T-cell (primary cell): ENCODE data around the gene THAP5. TPM values are rescaled to one million over a fixed set of nuclear protein-coding genes. Genes with fewer than 3 reads are reported as not detected.
"Not testable (repeated sequence)": the region's sequence is repeated elsewhere in the genome, so short reads cannot be mapped to it uniquely, and the experiment has no call there.

Experiments
- ATAC-seq, 4 experiments: fragments of 200-7000 bp in 3 of 4; fragments of 150-1000 bp in 1 of 4; cut with Tn5 transposase; replicated peaks in 1 of 4; 1 replicate in 3 of 4; 2 replicates in 1 of 4; pipeline ENCODE4 v1.10.0; 2021; ENCODE audit warnings: moderate library complexity in 3 of 4, mild to moderate bottlenecking in 2 of 4, moderate number of reproducible peaks in 1 of 4
- CTCF ChIA-PET, 2 donors: fragments of 300-600 bp; sonication (Branson Sonifier 250); formaldehyde crosslinking; loops; one replicate each; lab custom pipeline; 2022; ENCODE audit warnings: antibody characterized with exemption in 2 of 2; lab: Charles Lee
- POLR2A ChIA-PET, 2 donors: fragments of 300-600 bp; sonication (Branson Sonifier 250); formaldehyde crosslinking; loops; one replicate each; lab custom pipeline; 2022; ENCODE audit warnings: antibody characterized with exemption in 2 of 2; lab: Charles Lee
- DNase-seq, 35 experiments: peaks; one replicate each; pipeline versions ENCODE4 v3.0.0 to v3.0.0-alpha.2; 2013 to 2023
- H3K27ac ChIP-seq: one replicate; pipeline ENCODE4 v1.5.1; 2013; ENCODE audit warnings: low read length
- H3K27me3 ChIP-seq, 2 experiments: replicated peaks in 1 of 2; 1 replicate in 1 of 2; 2 replicates in 1 of 2; pipeline versions ENCODE4 v1.6.1 to v1.7.0; 2013; ENCODE audit warnings: low read length in 1 of 2, mixed read lengths in 1 of 2; ENCODE audit not compliant: control insufficient read depth in 2 of 2, insufficient read depth in 2 of 2; ENCODE audit errors: extremely low read depth in 1 of 2
- H3K36me3 ChIP-seq, 2 donors: 1 replicate in 1 of 2; 2 replicates in 1 of 2; pipeline versions ENCODE4 v1.6.1 to v1.7.0; 2013; ENCODE audit warnings: low read length in 1 of 2; ENCODE audit not compliant: control insufficient read depth in 2 of 2, insufficient read depth in 1 of 2; ENCODE audit errors: extremely low read depth in 1 of 2
- H3K4me1 ChIP-seq, 2 experiments: 1 replicate in 1 of 2; 2 replicates in 1 of 2; pipeline versions ENCODE4 v1.6.1 to v1.7.0; 2013; ENCODE audit warnings: low read length in 2 of 2, mixed read lengths in 1 of 2; ENCODE audit not compliant: insufficient read depth in 2 of 2, control insufficient read depth in 1 of 2; ENCODE audit errors: extremely low read depth in 1 of 2
- H3K4me3 ChIP-seq, 2 donors: 1 replicate in 1 of 2; 2 replicates in 1 of 2; pipeline versions ENCODE4 v1.5.1 to v1.7.0; 2013; ENCODE audit warnings: mild to moderate bottlenecking in 2 of 2, low read length in 1 of 2, moderate library complexity in 1 of 2; ENCODE audit not compliant: control insufficient read depth in 1 of 2; ENCODE audit errors: extremely low read depth in 1 of 2
- H3K9me3 ChIP-seq: 2 replicates; pipeline ENCODE4 v1.7.0; 2013
- H3K27ac Mint-ChIP-seq, 2 donors: one replicate each; pipeline ENCODE4 v1.8.0; 2020 to 2021; ENCODE audit warnings: mild to moderate bottlenecking in 2 of 2, mixed read lengths in 2 of 2
- H3K27me3 Mint-ChIP-seq, 2 donors: one replicate each; pipeline ENCODE4 v1.8.0; 2021 to 2022; ENCODE audit warnings: mixed read lengths in 2 of 2
- H3K36me3 Mint-ChIP-seq: one replicate; pipeline ENCODE4 v1.8.0; 2021; ENCODE audit warnings: mixed read lengths
- H3K4me1 Mint-ChIP-seq, 3 donors: one replicate each; pipeline ENCODE4 v1.8.0; 2020 to 2022; ENCODE audit warnings: mixed read lengths in 3 of 3, mild to moderate bottlenecking in 1 of 3
- H3K4me3 Mint-ChIP-seq, 3 donors: one replicate each; pipeline ENCODE4 v1.8.0; 2020 to 2022; ENCODE audit warnings: mild to moderate bottlenecking in 3 of 3, mixed read lengths in 3 of 3, moderate library complexity in 3 of 3
- H3K9me3 Mint-ChIP-seq, 3 donors: one replicate each; pipeline ENCODE4 v1.8.0; 2020 to 2022; ENCODE audit warnings: mixed read lengths in 3 of 3
- whole genome bisulfite sequencing: methylation state at CpG from one replicate; pipeline ENCODE4 v1.1.5; 2013; ENCODE audit warnings: missing lambda C conversion rate; ENCODE audit not compliant: insufficient coverage; 5-methylcytosine and 5-hydroxymethylcytosine counted together
- total RNA-seq, 35 experiments: library from RNA in 6 of 35; stranded (reverse) in 6 of 35; fragments of 120-200 nt in 1 of 35; gene quantifications; one replicate each; pipeline versions ENCODE4 v1.2.1 to v1.2.4 and lab custom pipeline; 2013 to 2026

The THAP5 gene
- total RNA-seq, 5 donors from 2014 or later (not counting 1 experiment from before 2014, with no cell fraction given) = 20.8 to 38.7 (median 36.1) TPM

- ATAC-seq = no peak
- Histone ChIP-seq H3K9me3 (peaks cover 3% of the 10 kb centered on the region), H3K27ac (no peak overlapping the region), H3K36me3 (peaks cover 8 to 14% of the 10 kb centered on the region in 2 donors), H3K4me3 (no peak overlapping the region), H3K27me3 (no peaks in the 10 kb centered on the region), H3K4me1 (no peaks in the 10 kb centered on the region)
- 60% methylated on average over 1 of the region's 4 CpGs for WGBS
- CTCF ChIA-PET = no interaction called here
- Mint-ChIP-seq H3K4me1 (peaks cover 6 to 12% (median 10%) of the 10 kb centered on the region in 3 donors), H3K4me3 (no peak overlapping the region), H3K9me3 (peaks cover 13 to 25% (median 14%) of the 10 kb centered on the region in 3 donors), H3K27ac (no peak overlapping the region), H3K27me3 (no peaks in the 10 kb centered on the region), H3K36me3 (peaks cover 54% of the 10 kb centered on the region)
- POLR2A ChIA-PET = interaction anchor here in 1 of 2 donors (0.6 kb wide), 1 partner anchor 64 kb away, joined by 3 read pairs; no protein-coding TSS in a partner anchor
- DNase-seq = no peak
These were observed 8.4 kb downstream of the THAP5 start for GRCh38 chr7:108561047-108561619.

GRCh38 chr7:108559253-108559652, 10.3 kb downstream of the THAP5 start:
- 86% methylated on average over 1 of the region's 4 CpGs for WGBS
- Mint-ChIP-seq H3K4me1 (peaks cover 0 to 4% (median 3%) of the 10 kb centered on the region in 3 donors), H3K36me3 (peaks cover 43% of the 10 kb centered on the region), H3K27ac (no peak overlapping the region), H3K4me3 (no peak overlapping the region), H3K9me3 (peaks cover 13 to 25% (median 14%) of the 10 kb centered on the region in 3 donors), H3K27me3 (no peaks in the 10 kb centered on the region)
- CTCF ChIA-PET = interaction anchor here in 1 of 2 donors (0.6 kb wide), 1 partner anchor 11 kb away, joined by 4 read pairs; no protein-coding TSS in a partner anchor
- no peak overlapping the region for H3K4me3 ChIP-seq
- no peak overlapping the region for H3K27ac ChIP-seq
- POLR2A ChIA-PET = no interaction called here
- H3K9me3 ChIP-seq = peaks cover 3% of the 10 kb centered on the region
- ATAC-seq (no peak), DNase-seq (no peak)
- peaks cover 0 to under 1% of the 10 kb centered on the region in 2 donors for H3K36me3 ChIP-seq
- H3K27me3 ChIP-seq = no peaks in the 10 kb centered on the region
- no peaks in the 10 kb centered on the region for H3K4me1 ChIP-seq

- H3K36me3 Mint-ChIP-seq = peaks cover 44% of the 10 kb centered on the region
- WGBS = 100% methylated on average over 1 of the region's 1 CpG
- H3K9me3 ChIP-seq = peaks cover 3% of the 10 kb centered on the region
- no peaks in the 10 kb centered on the region for H3K4me1 ChIP-seq
- H3K9me3 Mint-ChIP-seq = peaks cover 13 to 25% (median 14%) of the 10 kb centered on the region in 3 donors
- ChIA-PET POLR2A (no interaction called here), CTCF (no interaction called here)
- H3K36me3 ChIP-seq = no peaks in the 10 kb centered on the region
- H3K27me3 Mint-ChIP-seq = no peaks in the 10 kb centered on the region
- H3K27me3 ChIP-seq = no peaks in the 10 kb centered on the region
- H3K4me3 ChIP-seq = no peak overlapping the region
- H3K4me1 Mint-ChIP-seq = peaks cover 0 to 4% (median 3%) of the 10 kb centered on the region in 3 donors
- ATAC-seq (no peak), DNase-seq (no peak)
- H3K27ac Mint-ChIP-seq = no peak overlapping the region
- no peak overlapping the region for H3K27ac ChIP-seq
- no peak overlapping the region for H3K4me3 Mint-ChIP-seq
These were observed 11.9 kb downstream of the THAP5 start for GRCh38 chr7:108557617-108558016.

- H3K4me3 ChIP-seq = no peak overlapping the region
- H3K27ac ChIP-seq = no peak overlapping the region
- CTCF ChIA-PET = no interaction called here
- 100% methylated on average over 1 of the region's 3 CpGs for WGBS
- H3K36me3 Mint-ChIP-seq = peaks cover 41% of the 10 kb centered on the region
- no peaks in the 10 kb centered on the region for H3K4me1 ChIP-seq
- H3K27ac Mint-ChIP-seq = no peak overlapping the region
- no peak overlapping the region for H3K4me3 Mint-ChIP-seq
- ATAC-seq (no peak), DNase-seq (no peak)
- no peaks in the 10 kb centered on the region for H3K27me3 ChIP-seq
- POLR2A ChIA-PET = no interaction called here
- H3K4me1 Mint-ChIP-seq = peaks cover 0 to 4% (median 3%) of the 10 kb centered on the region in 3 donors
- no peaks in the 10 kb centered on the region for H3K27me3 Mint-ChIP-seq
- no peaks in the 10 kb centered on the region for H3K36me3 ChIP-seq
- peaks cover 13 to 23% (median 14%) of the 10 kb centered on the region in 3 donors for H3K9me3 Mint-ChIP-seq
- H3K9me3 ChIP-seq = peaks cover 3% of the 10 kb centered on the region
These were observed 12.3 kb downstream of the THAP5 start for GRCh38 chr7:108557191-108557590.

- H3K4me3 ChIP-seq, CTCF ChIA-PET, H3K27ac ChIP-seq, H3K4me1 ChIP-seq, H3K9me3 ChIP-seq, ATAC-seq, H3K27me3 Mint-ChIP-seq, H3K36me3 ChIP-seq, DNase-seq, H3K4me3 Mint-ChIP-seq, H3K4me1 Mint-ChIP-seq, POLR2A ChIA-PET, H3K27me3 ChIP-seq, H3K27ac Mint-ChIP-seq: not testable (repeated sequence)
- peaks cover 39% of the 10 kb centered on the region for H3K36me3 Mint-ChIP-seq
- peaks cover 13 to 22% (median 13%) of the 10 kb centered on the region in 3 donors for H3K9me3 Mint-ChIP-seq
These were observed 12.8 kb downstream of the THAP5 start for GRCh38 chr7:108556665-108557064.

- not testable (repeated sequence) for H3K27ac ChIP-seq, H3K4me1 Mint-ChIP-seq, H3K9me3 ChIP-seq, H3K4me1 ChIP-seq, H3K36me3 ChIP-seq, H3K4me3 ChIP-seq, H3K9me3 Mint-ChIP-seq, H3K36me3 Mint-ChIP-seq, H3K27ac Mint-ChIP-seq, H3K27me3 Mint-ChIP-seq, H3K27me3 ChIP-seq, DNase-seq, ATAC-seq, H3K4me3 Mint-ChIP-seq
- POLR2A ChIA-PET = interaction anchor here in 1 of 2 donors (0.6 kb wide), 1 partner anchor 23 kb away, joined by 3 read pairs; the partner anchor contains the start of gene PNPLA8
- WGBS = no CpG with 5 or more reads among the region's 2 CpGs
- CTCF ChIA-PET = interaction anchor here (0.7 to 1.1 kb wide), 2 partner anchors 22 to 174 kb away, joined by 3 read pairs; partner anchors contain the start of gene PNPLA8 (in 1 of the 2)
These were observed 21.2 kb downstream of the THAP5 start for GRCh38 chr7:108548141-108548896.
